NB4 (cell line): Measurements from ENCODE around the gene PBRM1.

ENCODE experiments used
- CTCF ChIP-seq: IDR thresholded peaks from one replicate; pipeline ENCODE4 v1.5.1; 2012; ENCODE audit warnings: low read depth, low read length
- MAX ChIP-seq: IDR thresholded peaks from 2 replicates; pipeline ENCODE4 v1.6.1; 2011; ENCODE audit warnings: low read depth, low read length
- MYC ChIP-seq: IDR thresholded peaks from 2 replicates; pipeline ENCODE4 v1.6.1; 2011; ENCODE audit warnings: low read depth, low read length
- POLR2A ChIP-seq: IDR thresholded peaks from 2 replicates; pipeline ENCODE4 v1.6.1; 2011; ENCODE audit warnings: mild to moderate bottlenecking; ENCODE audit not compliant: insufficient read length; ENCODE audit errors: extremely low read depth

GRCh38 chr3:52606373-52607085, 79.2 kb downstream of the PBRM1 start:
- TF ChIP-seq CTCF (no peak), MYC (no peak), POLR2A (no peak), MAX (no peak)
